ENCODE data around the gene SMAD3.

Gene SMAD3

GRCh38 chr15:67087507-67088172 is 22.2 kb downstream of the SMAD3 start:
- peaks cover 36 to 93% (median 81%) of the 10 kb centered on the region in 4 experiments for H3K4me1 ChIP-seq (ENCODE audit: control extremely low read depth in 1 of 4, control insufficient read depth in 4 of 4, insufficient read depth in 4 of 4, low read length in 3 of 4)
- no peaks in the 10 kb centered on the region for H3K36me3 ChIP-seq (ENCODE audit: control insufficient read depth in 4 of 4, insufficient read depth in 4 of 4, low read length in 3 of 4)
- DNase-seq, result no peak
- H3K4me3 ChIP-seq (ENCODE audit: control insufficient read depth in 1 of 7, extremely low read depth in 1 of 7, insufficient read depth in 4 of 7, low read depth in 2 of 7, low read length in 6 of 7), result no peak overlapping the region
- ChIA-PET CTCF (interaction anchor here (1.1 to 1.7 kb wide), 5 partner anchors 11 to 29 kb away, joined by 3 to 5 read pairs (median 4); no protein-coding TSS in a partner anchor), POLR2A (interaction anchor here (0.7 kb wide), 1 partner anchor 87 kb away, joined by 4 read pairs; no protein-coding TSS in a partner anchor)
- no peaks in the 10 kb centered on the region for H3K27me3 ChIP-seq (replicated peaks in 2 of 5; ENCODE audit: control insufficient read depth in 4 of 5, insufficient read depth in 5 of 5, low read length in 4 of 5)
- 90% methylated on average over 2 of the region's 6 CpGs for WGBS (ENCODE audit: insufficient coverage)
- H3K9me3 ChIP-seq (ENCODE audit: control extremely low read depth in 1 of 5, control insufficient read depth in 4 of 5, insufficient read depth in 2 of 5, low read depth in 1 of 5, low read length in 4 of 5), result no peaks in the 10 kb centered on the region
- no peak overlapping the region for H3K27ac ChIP-seq (ENCODE audit: insufficient read depth in 1 of 2, low read depth in 1 of 2, low read length in 2 of 2, poor library complexity in 1 of 2, severe bottlenecking in 2 of 2)

- H3K4me3 ChIP-seq (ENCODE audit: control insufficient read depth in 1 of 7, extremely low read depth in 1 of 7, insufficient read depth in 4 of 7, low read depth in 2 of 7, low read length in 6 of 7), result no peak overlapping the region
- WGBS (ENCODE audit: insufficient coverage), result 91% methylated on average over 12 of the region's 15 CpGs
These were observed 24.1 kb downstream of the SMAD3 start for GRCh38 chr15:67089217-67090193.

GRCh38 chr15:67090297-67091070 is 25.1 kb downstream of the SMAD3 start:
- peak overlapping the region; percentile 76 to 97 for H3K27ac ChIP-seq (ENCODE audit: insufficient read depth in 1 of 2, low read depth in 1 of 2, low read length in 2 of 2, poor library complexity in 1 of 2, severe bottlenecking in 2 of 2)
- H3K4me3 ChIP-seq (ENCODE audit: control insufficient read depth in 1 of 7, extremely low read depth in 1 of 7, insufficient read depth in 4 of 7, low read depth in 2 of 7, low read length in 6 of 7), result peak overlapping the region in 1 of 7 experiments; percentile 22
- WGBS (ENCODE audit: insufficient coverage), result 85% methylated on average over 4 of the region's 7 CpGs
- H3K4me1 ChIP-seq (ENCODE audit: control extremely low read depth in 1 of 4, control insufficient read depth in 4 of 4, insufficient read depth in 4 of 4, low read length in 3 of 4), result peaks cover 19 to 92% (median 78%) of the 10 kb centered on the region in 4 experiments
- peaks cover 0 to 5% (median under 1%) of the 10 kb centered on the region in 4 experiments for H3K36me3 ChIP-seq (ENCODE audit: control insufficient read depth in 4 of 4, insufficient read depth in 4 of 4, low read length in 3 of 4)
- H3K27me3 ChIP-seq (replicated peaks in 2 of 5; ENCODE audit: control insufficient read depth in 4 of 5, insufficient read depth in 5 of 5, low read length in 4 of 5), result no peaks in the 10 kb centered on the region
- ChIA-PET POLR2A (interaction anchor here (1.5 to 1.7 kb wide), 2 partner anchors 9 to 31 kb away, joined by 8 to 9 read pairs; no protein-coding TSS in a partner anchor), CTCF (interaction anchor here (0.9 to 1.7 kb wide), 6 partner anchors 9 to 48 kb away, joined by 3 to 6 read pairs (median 4); no protein-coding TSS in a partner anchor)
- DNase-seq, result peak in 2 of 3 donors; percentile 85 to 90
- no peaks in the 10 kb centered on the region for H3K9me3 ChIP-seq (ENCODE audit: control extremely low read depth in 1 of 5, control insufficient read depth in 4 of 5, insufficient read depth in 2 of 5, low read depth in 1 of 5, low read length in 4 of 5)

More at GRCh38 chr15:67089217-67090193, 24.1 kb downstream of the SMAD3 start:
- peaks cover 0 to 5% (median 0%) of the 10 kb centered on the region in 4 experiments for H3K36me3 ChIP-seq (ENCODE audit: control insufficient read depth in 4 of 4, insufficient read depth in 4 of 4, low read length in 3 of 4)
- no peaks in the 10 kb centered on the region for H3K9me3 ChIP-seq (ENCODE audit: control extremely low read depth in 1 of 5, control insufficient read depth in 4 of 5, insufficient read depth in 2 of 5, low read depth in 1 of 5, low read length in 4 of 5)
- H3K27ac ChIP-seq (ENCODE audit: insufficient read depth in 1 of 2, low read depth in 1 of 2, low read length in 2 of 2, poor library complexity in 1 of 2, severe bottlenecking in 2 of 2), result no peak overlapping the region
- DNase-seq, result peak in 1 of 3 donors; percentile 48
- no peaks in the 10 kb centered on the region for H3K27me3 ChIP-seq (replicated peaks in 2 of 5; ENCODE audit: control insufficient read depth in 4 of 5, insufficient read depth in 5 of 5, low read length in 4 of 5)
- POLR2A ChIA-PET, result no interaction called here
- CTCF ChIA-PET, result interaction anchor here (0.9 to 1.7 kb wide), 4 partner anchors 8 to 48 kb away, joined by 3 to 6 read pairs (median 4); no protein-coding TSS in a partner anchor
- H3K4me1 ChIP-seq (ENCODE audit: control extremely low read depth in 1 of 4, control insufficient read depth in 4 of 4, insufficient read depth in 4 of 4, low read length in 3 of 4), result peaks cover 26 to 94% (median 83%) of the 10 kb centered on the region in 4 experiments

GRCh38 chr15:67091071-67091979 is 25.9 kb downstream of the SMAD3 start:
- 38% methylated on average over 9 of the region's 14 CpGs for WGBS (ENCODE audit: insufficient coverage)
- Histone ChIP-seq H3K9me3 (ENCODE audit: control extremely low read depth in 1 of 5, control insufficient read depth in 4 of 5, insufficient read depth in 2 of 5, low read depth in 1 of 5, low read length in 4 of 5) (no peaks in the 10 kb centered on the region), H3K27ac (ENCODE audit: insufficient read depth in 1 of 2, low read depth in 1 of 2, low read length in 2 of 2, poor library complexity in 1 of 2, severe bottlenecking in 2 of 2) (peak overlapping the region; percentile 94 to 97), H3K4me1 (ENCODE audit: control extremely low read depth in 1 of 4, control insufficient read depth in 4 of 4, insufficient read depth in 4 of 4, low read length in 3 of 4) (peaks cover 13 to 84% (median 70%) of the 10 kb centered on the region in 4 experiments), H3K4me3 (ENCODE audit: control insufficient read depth in 1 of 7, extremely low read depth in 1 of 7, insufficient read depth in 4 of 7, low read depth in 2 of 7, low read length in 6 of 7) (peak overlapping the region in 3 of 7 experiments; percentile 5 to 25 (median 22)), H3K27me3 (replicated peaks in 2 of 5; ENCODE audit: control insufficient read depth in 4 of 5, insufficient read depth in 5 of 5, low read length in 4 of 5) (no peaks in the 10 kb centered on the region), H3K36me3 (ENCODE audit: control insufficient read depth in 4 of 4, insufficient read depth in 4 of 4, low read length in 3 of 4) (peaks cover 0 to 5% (median 3%) of the 10 kb centered on the region in 4 experiments)
- DNase-seq, result peak; percentile 97 to 99 (median 99)
- POLR2A ChIA-PET, result interaction anchor here (1.0 to 2.0 kb wide), 6 partner anchors 9 to 43 kb away, joined by 3 to 9 read pairs (median 6); no protein-coding TSS in a partner anchor
- CTCF ChIA-PET, result interaction anchor here (0.9 to 2.1 kb wide), 8 partner anchors 10 to 93 kb away, joined by 3 to 8 read pairs (median 4); no protein-coding TSS in a partner anchor

GRCh38 chr15:67091980-67092677 is 26.7 kb downstream of the SMAD3 start:
- DNase-seq, result no peak
- WGBS (ENCODE audit: insufficient coverage), result 92% methylated on average over 6 of the region's 7 CpGs

More at GRCh38 chr15:67091980-67092677, 26.7 kb downstream of the SMAD3 start:
- Histone ChIP-seq H3K4me3 (ENCODE audit: control insufficient read depth in 1 of 7, extremely low read depth in 1 of 7, insufficient read depth in 4 of 7, low read depth in 2 of 7, low read length in 6 of 7) (peak overlapping the region in 3 of 7 experiments; percentile 5 to 25 (median 6)), H3K27me3 (replicated peaks in 2 of 5; ENCODE audit: control insufficient read depth in 4 of 5, insufficient read depth in 5 of 5, low read length in 4 of 5) (no peaks in the 10 kb centered on the region), H3K9me3 (ENCODE audit: control extremely low read depth in 1 of 5, control insufficient read depth in 4 of 5, insufficient read depth in 2 of 5, low read depth in 1 of 5, low read length in 4 of 5) (no peaks in the 10 kb centered on the region), H3K36me3 (ENCODE audit: control insufficient read depth in 4 of 4, insufficient read depth in 4 of 4, low read length in 3 of 4) (peaks cover 0 to 5% (median 3%) of the 10 kb centered on the region in 4 experiments), H3K27ac (ENCODE audit: insufficient read depth in 1 of 2, low read depth in 1 of 2, low read length in 2 of 2, poor library complexity in 1 of 2, severe bottlenecking in 2 of 2) (peak overlapping the region; percentile 94 to 97), H3K4me1 (ENCODE audit: control extremely low read depth in 1 of 4, control insufficient read depth in 4 of 4, insufficient read depth in 4 of 4, low read length in 3 of 4) (peaks cover 13 to 85% (median 69%) of the 10 kb centered on the region in 4 experiments)
- POLR2A ChIA-PET, result interaction anchor here (0.5 to 2.0 kb wide), 8 partner anchors 9 to 42 kb away, joined by 3 to 9 read pairs (median 4); no protein-coding TSS in a partner anchor
- CTCF ChIA-PET, result interaction anchor here (0.9 to 3.2 kb wide), 6 partner anchors 9 to 92 kb away, joined by 3 to 21 read pairs (median 4); no protein-coding TSS in a partner anchor
